H9 (cell line): ENCODE measurements around the gene SLIT1. TPM values are rescaled to one million over a fixed set of nuclear protein-coding genes. Genes with fewer than 3 reads are reported as not detected.

Source experiments
- DNase-seq: peaks from one replicate; pipeline ENCODE4 v3.0.0-alpha.2; 2017
- H2AFZ ChIP-seq: one replicate; pipeline ENCODE4 v1.6.1; 2013; ENCODE audit warnings: mild to moderate bottlenecking, low read length, control low read depth, moderate library complexity
- H2AK5ac ChIP-seq: 2 replicates; pipeline ENCODE4 v1.6.1; 2013; ENCODE audit warnings: low read length, control low read depth, mixed read lengths; ENCODE audit not compliant: insufficient read length
- H2BK120ac ChIP-seq: one replicate; pipeline ENCODE4 v1.6.1; 2013; ENCODE audit warnings: low read depth, mild to moderate bottlenecking, low read length, control low read depth, inconsistent platforms; ENCODE audit not compliant: poor library complexity, severe bottlenecking
- H2BK12ac ChIP-seq: 2 replicates; pipeline ENCODE4 v1.6.1; 2013; ENCODE audit warnings: low read length, control low read depth, mixed read lengths, low read depth; ENCODE audit not compliant: insufficient read length
- H2BK15ac ChIP-seq: 2 replicates; pipeline ENCODE4 v1.6.1; 2013; ENCODE audit warnings: low read depth, low read length, control low read depth
- H2BK20ac ChIP-seq: one replicate; pipeline ENCODE4 v1.6.1; 2013; ENCODE audit warnings: low read depth, mild to moderate bottlenecking, low read length, control low read depth, inconsistent platforms; ENCODE audit not compliant: poor library complexity, severe bottlenecking
- H2BK5ac ChIP-seq: 2 replicates; pipeline ENCODE4 v1.6.1; 2013; ENCODE audit warnings: low read length, control low read depth, mixed read lengths; ENCODE audit not compliant: insufficient read length
- H3K14ac ChIP-seq: 2 replicates; pipeline ENCODE4 v1.6.1; 2013; ENCODE audit warnings: low read length, control low read depth; ENCODE audit not compliant: insufficient read depth
- H3K18ac ChIP-seq: 2 replicates; pipeline ENCODE4 v1.6.1; 2013; ENCODE audit warnings: low read depth, mild to moderate bottlenecking, mixed read lengths, low read length, control low read depth; ENCODE audit not compliant: insufficient read length
- H3K23ac ChIP-seq: 2 replicates; pipeline ENCODE4 v1.6.1; 2013; ENCODE audit warnings: low read length, control low read depth, mixed read lengths, low read depth; ENCODE audit not compliant: insufficient read length
- H3K23me2 ChIP-seq: 2 replicates; pipeline ENCODE4 v1.6.1; 2013; ENCODE audit warnings: low read depth, mild to moderate bottlenecking, mixed read lengths, low read length, control low read depth; ENCODE audit not compliant: insufficient read length, poor library complexity, severe bottlenecking
- H3K27ac ChIP-seq: 2 replicates; pipeline ENCODE4 v1.5.1; 2013; ENCODE audit warnings: low read length, control low read depth, mixed read lengths, low read depth; ENCODE audit not compliant: insufficient read length
- H3K27me3 ChIP-seq: 2 replicates; pipeline ENCODE4 v1.6.1; 2013; ENCODE audit warnings: low read length, control low read depth, inconsistent platforms; ENCODE audit not compliant: insufficient read depth
- H3K4ac ChIP-seq: 2 replicates; pipeline ENCODE4 v1.6.1; 2013; ENCODE audit warnings: low read depth, mild to moderate bottlenecking, control low read depth, inconsistent platforms, low read length, moderate library complexity
- H3K4me1 ChIP-seq: 2 replicates; pipeline ENCODE4 v1.6.1; 2013; ENCODE audit warnings: low read length, control low read depth, inconsistent platforms; ENCODE audit not compliant: insufficient read depth
- H3K4me2 ChIP-seq: 2 replicates; pipeline ENCODE4 v1.6.1; 2013; ENCODE audit warnings: low read length, control low read depth, mixed read lengths; ENCODE audit not compliant: insufficient read length, insufficient read depth
- H3K56ac ChIP-seq: 2 replicates; pipeline ENCODE4 v1.6.1; 2013; ENCODE audit warnings: low read depth, mild to moderate bottlenecking, mixed read lengths, low read length, control low read depth; ENCODE audit not compliant: insufficient read length
- H3K79me1 ChIP-seq: 2 replicates; pipeline ENCODE4 v1.6.1; 2013; ENCODE audit warnings: low read depth, mild to moderate bottlenecking, moderate library complexity, low read length, control low read depth, inconsistent platforms; ENCODE audit not compliant: insufficient read depth, poor library complexity, severe bottlenecking
- H3K79me2 ChIP-seq: 2 replicates; pipeline ENCODE4 v1.6.1; 2013; ENCODE audit warnings: low read length, control low read depth, inconsistent platforms; ENCODE audit not compliant: insufficient read depth
- H3K9ac ChIP-seq: 2 replicates; pipeline ENCODE4 v1.6.1; 2013; ENCODE audit warnings: low read length, control low read depth, mixed read lengths; ENCODE audit not compliant: insufficient read length; ENCODE audit errors: extremely low read depth
- H3K9me3 ChIP-seq: one replicate; pipeline ENCODE4 v1.6.1; 2013; ENCODE audit warnings: low read depth, low read length, inconsistent platforms; ENCODE audit not compliant: control insufficient read depth
- H3T11ph ChIP-seq: one replicate; pipeline ENCODE4 v1.6.1; 2013; ENCODE audit warnings: mild to moderate bottlenecking, low read length, control low read depth, inconsistent platforms
- H4K20me1 ChIP-seq: one replicate; pipeline ENCODE4 v1.6.1; 2013; ENCODE audit not compliant: control insufficient read depth, insufficient read length, insufficient read depth
- H4K5ac ChIP-seq: 2 replicates; pipeline ENCODE4 v1.6.1; 2013; ENCODE audit warnings: low read depth, mild to moderate bottlenecking, mixed read lengths, low read length, control low read depth; ENCODE audit not compliant: insufficient read length
- H4K8ac ChIP-seq: replicated peaks from 2 replicates; pipeline ENCODE4 v1.6.1; 2013; ENCODE audit warnings: low read length, control low read depth, mixed read lengths, low read depth; ENCODE audit not compliant: insufficient read length
- H4K91ac ChIP-seq: 2 replicates; pipeline ENCODE4 v1.6.1; 2013; ENCODE audit warnings: low read depth, mild to moderate bottlenecking, moderate library complexity, mixed read lengths, low read length, control low read depth; ENCODE audit not compliant: insufficient read length
- H3K27ac Mint-ChIP-seq, 3 experiments: 2 replicates in 2 of 3; 3 replicates in 1 of 3; pipeline ENCODE4 v1.8.0; 2020 to 2021; ENCODE audit warnings: mixed read lengths in 3 of 3, mild to moderate bottlenecking in 1 of 3, moderate library complexity in 1 of 3
- H3K27me3 Mint-ChIP-seq: 2 replicates; pipeline ENCODE4 v1.8.0; 2021; ENCODE audit warnings: low read depth, mild to moderate bottlenecking, moderate library complexity, mixed read lengths
- H3K36me3 Mint-ChIP-seq, 3 experiments: 2 replicates in 2 of 3; 3 replicates in 1 of 3; pipeline ENCODE4 v1.8.0; 2020 to 2021; ENCODE audit warnings: low read depth in 3 of 3, mixed read lengths in 3 of 3; ENCODE audit not compliant: insufficient read depth in 1 of 3
- H3K4me1 Mint-ChIP-seq, 2 experiments: 2 replicates each; pipeline ENCODE4 v1.8.0; 2020; ENCODE audit warnings: mixed read lengths in 2 of 2
- H3K4me3 Mint-ChIP-seq, 2 experiments: 2 replicates in 1 of 2; 3 replicates in 1 of 2; pipeline ENCODE4 v1.8.0; 2020 to 2021; ENCODE audit warnings: mild to moderate bottlenecking in 2 of 2, mixed read lengths in 2 of 2, moderate library complexity in 1 of 2
- H3K9me3 Mint-ChIP-seq, 2 experiments: 2 replicates in 1 of 2; 3 replicates in 1 of 2; pipeline ENCODE4 v1.8.0; 2020; ENCODE audit warnings: mild to moderate bottlenecking in 2 of 2, mixed read lengths in 2 of 2, moderate library complexity in 1 of 2
- WGBS: extraction: QIAGEN DNeasy Blood & Tissue Kit; methylation state at CpG from one replicate; pipeline ENCODE4 v1.1.7; 2013; ENCODE audit warnings: missing lambda C conversion rate, low lambda C conversion rate, mixed read lengths; ENCODE audit not compliant: insufficient read length; ENCODE audit errors: extremely low coverage; 5-methylcytosine and 5-hydroxymethylcytosine counted together
- total RNA-seq: library from RNA; stranded (reverse); gene quantifications from 2 replicates; pipeline ENCODE4 v1.2.1, GENCODE V29; 2021
- TF ChIP-seq, protein P1 (sequence below): fragments of 200-600 bp; sonication (generic); conservative IDR thresholded peaks from 3 replicates; pipeline ENCODE4 v1.8.0; 2021; ENCODE audit warnings: antibody characterized with exemption, mild to moderate bottlenecking

The SLIT1 gene
- total RNA-seq, 1 experiment from 2014 or later: 0.57 TPM

GRCh38 chr10:96951954-96952353 lies 233.8 kb downstream of the SLIT1 start:
- no peak overlapping the region for H2AK5ac ChIP-seq
- no peak overlapping the region for H2BK20ac ChIP-seq
- no peaks in the 10 kb centered on the region for H3K9me3 ChIP-seq
- H3K27me3 ChIP-seq: no peaks in the 10 kb centered on the region
- no peaks in the 10 kb centered on the region for H3K4me1 ChIP-seq
- no peak overlapping the region for H3K23ac ChIP-seq
- no peak overlapping the region for H3T11ph ChIP-seq
- TF ChIP-seq, protein P1, sequence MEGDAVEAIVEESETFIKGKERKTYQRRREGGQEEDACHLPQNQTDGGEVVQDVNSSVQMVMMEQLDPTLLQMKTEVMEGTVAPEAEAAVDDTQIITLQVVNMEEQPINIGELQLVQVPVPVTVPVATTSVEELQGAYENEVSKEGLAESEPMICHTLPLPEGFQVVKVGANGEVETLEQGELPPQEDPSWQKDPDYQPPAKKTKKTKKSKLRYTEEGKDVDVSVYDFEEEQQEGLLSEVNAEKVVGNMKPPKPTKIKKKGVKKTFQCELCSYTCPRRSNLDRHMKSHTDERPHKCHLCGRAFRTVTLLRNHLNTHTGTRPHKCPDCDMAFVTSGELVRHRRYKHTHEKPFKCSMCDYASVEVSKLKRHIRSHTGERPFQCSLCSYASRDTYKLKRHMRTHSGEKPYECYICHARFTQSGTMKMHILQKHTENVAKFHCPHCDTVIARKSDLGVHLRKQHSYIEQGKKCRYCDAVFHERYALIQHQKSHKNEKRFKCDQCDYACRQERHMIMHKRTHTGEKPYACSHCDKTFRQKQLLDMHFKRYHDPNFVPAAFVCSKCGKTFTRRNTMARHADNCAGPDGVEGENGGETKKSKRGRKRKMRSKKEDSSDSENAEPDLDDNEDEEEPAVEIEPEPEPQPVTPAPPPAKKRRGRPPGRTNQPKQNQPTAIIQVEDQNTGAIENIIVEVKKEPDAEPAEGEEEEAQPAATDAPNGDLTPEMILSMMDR: no peak
- no peak overlapping the region for H3K27ac ChIP-seq
- H2BK5ac ChIP-seq: no peak overlapping the region
- H3K23me2 ChIP-seq: no peaks in the 10 kb centered on the region
- H2BK12ac ChIP-seq: no peak overlapping the region
- H3K4me2 ChIP-seq: no peak overlapping the region
- no peak overlapping the region for H3K4me3 Mint-ChIP-seq
- no peak overlapping the region for H3K9ac ChIP-seq
- H2AFZ ChIP-seq: no peak overlapping the region
- H3K79me1 ChIP-seq: no peaks in the 10 kb centered on the region
- no peaks in the 10 kb centered on the region for H3K9me3 Mint-ChIP-seq
- no peak overlapping the region for H2BK120ac ChIP-seq
- no CpG with 5 or more reads among the region's 2 CpGs for WGBS
- no peak overlapping the region for H3K4ac ChIP-seq
- no peak overlapping the region for H4K5ac ChIP-seq
- H3K56ac ChIP-seq: no peak overlapping the region
- no peaks in the 10 kb centered on the region for H3K4me1 Mint-ChIP-seq
- no peak overlapping the region for H2BK15ac ChIP-seq
- H3K79me2 ChIP-seq: no peaks in the 10 kb centered on the region
- no peak overlapping the region for H3K14ac ChIP-seq
- no peak overlapping the region for H4K91ac ChIP-seq
- DNase-seq: no peak
- peaks cover 10 to 43% (median 34%) of the 10 kb centered on the region in 3 experiments; a peak in 6 of 7 replicates for H3K36me3 Mint-ChIP-seq
- no peaks in the 10 kb centered on the region for H3K27me3 Mint-ChIP-seq
- H4K20me1 ChIP-seq: no peaks in the 10 kb centered on the region
- no peak overlapping the region for H3K18ac ChIP-seq
- H4K8ac ChIP-seq: no peak overlapping the region
- no peak overlapping the region; a peak in 1 of 7 replicates for H3K27ac Mint-ChIP-seq
